ENCODE data around the gene TAS2R50.

TAS2R50 gene

GRCh38 chr12:11016937-11017336 lies 30.2 kb upstream of the TAS2R50 start:
- H3K9me3 ChIP-seq, result no peaks in the 10 kb centered on the region
- DNase-seq, result no peak
- H3K4me1 ChIP-seq, result no peaks in the 10 kb centered on the region
- no peak overlapping the region for H3K4me3 ChIP-seq (ENCODE audit: low read depth, low read length)
- no peaks in the 10 kb centered on the region for H3K27me3 ChIP-seq
- peaks cover 2% of the 10 kb centered on the region; the same call in 1 of the 2 replicates for H3K36me3 ChIP-seq
- TF ChIP-seq CTCF (IDR thresholded peaks at IDR 0.05; ENCODE audit: low read depth, low read length), result no peak

- no peak for TF ChIP-seq CTCF (IDR thresholded peaks at IDR 0.05; ENCODE audit: low read depth, low read length)
- H3K9me3 ChIP-seq, result no peaks in the 10 kb centered on the region
- H3K4me3 ChIP-seq (ENCODE audit: low read depth, low read length), result no peak overlapping the region
- no peaks in the 10 kb centered on the region for H3K27me3 ChIP-seq
- no peaks in the 10 kb centered on the region for H3K4me1 ChIP-seq
- H3K36me3 ChIP-seq, result peaks cover 2% of the 10 kb centered on the region; the same call in 1 of the 2 replicates
- no peak for DNase-seq
These were observed 29.2 kb upstream of the TAS2R50 start for GRCh38 chr12:11015775-11016430.

GRCh38 chr12:11014234-11014633 lies 27.5 kb upstream of the TAS2R50 start:
- Histone ChIP-seq H3K36me3 (peaks cover 2% of the 10 kb centered on the region; the same call in 1 of the 2 replicates), H3K27me3 (no peaks in the 10 kb centered on the region), H3K9me3 (no peaks in the 10 kb centered on the region), H3K4me1 (no peaks in the 10 kb centered on the region), H3K4me3 (ENCODE audit: low read depth, low read length) (no peak overlapping the region)
- DNase-seq, result no peak
- no peak for TF ChIP-seq CTCF (IDR thresholded peaks at IDR 0.05; ENCODE audit: low read depth, low read length)

- H3K4me3 ChIP-seq (ENCODE audit: low read depth, low read length), result no peak overlapping the region
- no peaks in the 10 kb centered on the region for H3K9me3 ChIP-seq
- DNase-seq, result no peak
- H3K4me1 ChIP-seq, result no peaks in the 10 kb centered on the region
- H3K36me3 ChIP-seq, result no peaks in the 10 kb centered on the region
- H3K27me3 ChIP-seq, result no peaks in the 10 kb centered on the region
- TF ChIP-seq CTCF (IDR thresholded peaks at IDR 0.05; ENCODE audit: low read depth, low read length), result no peak
These were observed 20.9 kb upstream of the TAS2R50 start for GRCh38 chr12:11007608-11008007.

GRCh38 chr12:10998204-10998603 lies 11.5 kb upstream of the TAS2R50 start, which contains the start of gene TAS2R20:
Gene TAS2R20 (minus strand): TSS chr12:10998304. CDS start chr12:10997875, 429 bp downstream.
- DNase-seq, result no peak
- Histone ChIP-seq H3K4me1 (no peaks in the 10 kb centered on the region), H3K9me3 (no peaks in the 10 kb centered on the region), H3K27me3 (no peaks in the 10 kb centered on the region), H3K4me3 (ENCODE audit: low read depth, low read length) (no peak within 1 kb of the TSS), H3K36me3 (no peaks in the 10 kb centered on the region)
- TF ChIP-seq CTCF (IDR thresholded peaks at IDR 0.05; ENCODE audit: low read depth, low read length), result no peak

- Histone ChIP-seq H3K27me3 (no peaks in the 10 kb centered on the region), H3K4me3 (ENCODE audit: low read depth, low read length) (no peak overlapping the region), H3K4me1 (no peaks in the 10 kb centered on the region; the same call in 1 of the 2 replicates), H3K9me3 (no peaks in the 10 kb centered on the region), H3K36me3 (no peaks in the 10 kb centered on the region)
- TF ChIP-seq CTCF (IDR thresholded peaks at IDR 0.05; ENCODE audit: low read depth, low read length), result no peak
- DNase-seq, result no peak
These were observed 7.6 kb upstream of the TAS2R50 start for GRCh38 chr12:10994307-10994706.

All from BE2C (cell line).